Astrocyte (in vitro differentiated cells and primary cell): Measurements from ENCODE around the gene PRKAR2A. TPM values are rescaled to one million over a fixed set of nuclear protein-coding genes. Genes with fewer than 3 reads are reported as not detected.

Source experiments
- DNase-seq: peaks from one replicate; pipeline ENCODE4 v3.0.0-alpha.2; 2010; ENCODE audit warnings: low read depth
- FAIRE-seq: peaks from 2 replicates; lab custom pipeline; 2011; peaks lifted over from hg19 to GRCh38; lab: Jason Lieb, UNC
- H2AFZ ChIP-seq: 2 replicates; pipeline ENCODE4 v1.6.0; 2012; ENCODE audit warnings: low read depth, low read length, inconsistent platforms
- H3K27ac ChIP-seq: 2 replicates; pipeline ENCODE4 v1.5.1; 2011; ENCODE audit warnings: low read depth, low read length, inconsistent platforms
- H3K27me3 ChIP-seq: 2 replicates; pipeline ENCODE4 v1.6.0; 2011; ENCODE audit warnings: low read length, inconsistent platforms; ENCODE audit not compliant: insufficient read depth
- H3K36me3 ChIP-seq: 2 replicates; pipeline ENCODE4 v1.5.1; 2011; ENCODE audit warnings: low read length, inconsistent platforms; ENCODE audit not compliant: insufficient read depth
- H3K4me1 ChIP-seq: 2 replicates; pipeline ENCODE4 v1.5.1; 2011; ENCODE audit warnings: low read length, inconsistent platforms; ENCODE audit not compliant: insufficient read depth
- H3K4me2 ChIP-seq: 2 replicates; pipeline ENCODE4 v1.6.0; 2012; ENCODE audit warnings: low read length, inconsistent platforms
- H3K4me3 ChIP-seq: 2 replicates; pipeline ENCODE4 v1.5.1; 2011; ENCODE audit warnings: low read depth, mild to moderate bottlenecking, low read length, inconsistent platforms; ENCODE audit not compliant: insufficient read depth
- H3K79me2 ChIP-seq: 2 replicates; pipeline ENCODE4 v1.6.0; 2012; ENCODE audit warnings: mild to moderate bottlenecking, low read length, inconsistent platforms; ENCODE audit not compliant: insufficient read depth
- H3K9ac ChIP-seq: 2 replicates; pipeline ENCODE4 v1.6.0; 2012; ENCODE audit warnings: mild to moderate bottlenecking, low read length, inconsistent platforms
- H3K9me3 ChIP-seq: 2 replicates; pipeline ENCODE4 v1.5.1; 2012; ENCODE audit warnings: low read depth, mild to moderate bottlenecking, low read length, inconsistent platforms; ENCODE audit not compliant: insufficient read depth
- H4K20me1 ChIP-seq: 2 replicates; pipeline ENCODE4 v1.6.0; 2012; ENCODE audit warnings: low read length, inconsistent platforms; ENCODE audit not compliant: insufficient read depth
- H3K27ac Mint-ChIP-seq: one replicate; pipeline ENCODE4 v1.8.0; 2021; ENCODE audit warnings: mild to moderate bottlenecking, mixed read lengths; ENCODE audit not compliant: unreplicated experiment
- H3K27me3 Mint-ChIP-seq: one replicate; pipeline ENCODE4 v1.8.0; 2021; ENCODE audit warnings: low read depth, mixed read lengths; ENCODE audit not compliant: unreplicated experiment
- H3K36me3 Mint-ChIP-seq: one replicate; pipeline ENCODE4 v1.8.0; 2021; ENCODE audit warnings: low read depth, mixed read lengths; ENCODE audit not compliant: unreplicated experiment
- H3K4me1 Mint-ChIP-seq: one replicate; pipeline ENCODE4 v1.8.0; 2021; ENCODE audit warnings: low read depth, mixed read lengths; ENCODE audit not compliant: unreplicated experiment
- H3K4me3 Mint-ChIP-seq: one replicate; pipeline ENCODE4 v1.8.0; 2021; ENCODE audit warnings: mild to moderate bottlenecking, moderate library complexity, mixed read lengths; ENCODE audit not compliant: unreplicated experiment
- H3K9me3 Mint-ChIP-seq: one replicate; pipeline ENCODE4 v1.8.0; 2021; ENCODE audit warnings: mild to moderate bottlenecking, mixed read lengths; ENCODE audit not compliant: unreplicated experiment
- CTCF ChIP-seq: IDR thresholded peaks from 2 replicates; pipeline ENCODE4 v1.5.1; 2011; ENCODE audit warnings: low read depth, mild to moderate bottlenecking, inconsistent platforms, low read length, moderate library complexity; ENCODE audit not compliant: insufficient read depth
- EZH2 ChIP-seq: IDR thresholded peaks from 2 replicates; pipeline ENCODE4 v1.6.1; 2012; ENCODE audit warnings: mild to moderate bottlenecking, low read length, inconsistent platforms; ENCODE audit not compliant: insufficient read depth
- total RNA-seq: library from RNA; stranded (reverse); gene quantifications from 2 replicates; pipeline ENCODE4 v1.2.1, GENCODE V29; 2021

Gene PRKAR2A
- total RNA-seq, 1 donor from 2014 or later = 52.5 TPM

GRCh38 chr3:48858709-48859108 lies 11.0 kb upstream of the PRKAR2A start:
- Histone ChIP-seq H3K4me1 (no peaks in the 10 kb centered on the region), H3K27me3 (no peaks in the 10 kb centered on the region), H3K4me2 (no peak overlapping the region), H3K27ac (no peak overlapping the region), H3K9ac (no peak overlapping the region), H3K79me2 (no peaks in the 10 kb centered on the region), H2AFZ (no peak overlapping the region), H4K20me1 (no peaks in the 10 kb centered on the region), H3K4me3 (no peak overlapping the region), H3K9me3 (no peaks in the 10 kb centered on the region), H3K36me3 (no peaks in the 10 kb centered on the region)
- no peak overlapping the region for H3K27ac Mint-ChIP-seq
- no peak overlapping the region for H3K4me3 Mint-ChIP-seq
- no peak for DNase-seq
- no peak for TF ChIP-seq CTCF
- no peak for TF ChIP-seq EZH2
- H3K9me3 Mint-ChIP-seq = no peaks in the 10 kb centered on the region
- no peak for FAIRE-seq
- no peaks in the 10 kb centered on the region for H3K27me3 Mint-ChIP-seq
- peaks cover 3% of the 10 kb centered on the region for H3K4me1 Mint-ChIP-seq
- H3K36me3 Mint-ChIP-seq = peaks cover 17% of the 10 kb centered on the region

GRCh38 chr3:48857641-48858040 lies 10.0 kb upstream of the PRKAR2A start:
- Histone ChIP-seq H2AFZ (no peak overlapping the region), H3K27ac (no peak overlapping the region), H3K4me1 (no peaks in the 10 kb centered on the region), H3K27me3 (no peaks in the 10 kb centered on the region), H3K9me3 (no peaks in the 10 kb centered on the region), H4K20me1 (no peaks in the 10 kb centered on the region), H3K79me2 (no peaks in the 10 kb centered on the region), H3K36me3 (no peaks in the 10 kb centered on the region), H3K9ac (no peak overlapping the region), H3K4me2 (no peak overlapping the region), H3K4me3 (no peak overlapping the region)
- no peaks in the 10 kb centered on the region for H3K9me3 Mint-ChIP-seq
- H3K27ac Mint-ChIP-seq = no peak overlapping the region
- H3K4me3 Mint-ChIP-seq = no peak overlapping the region
- DNase-seq (no peak), FAIRE-seq (no peak)
- TF ChIP-seq CTCF (no peak), EZH2 (no peak)
- H3K27me3 Mint-ChIP-seq = no peaks in the 10 kb centered on the region
- no peaks in the 10 kb centered on the region for H3K4me1 Mint-ChIP-seq
- H3K36me3 Mint-ChIP-seq = peaks cover 16% of the 10 kb centered on the region

GRCh38 chr3:48856469-48856868 lies 8.8 kb upstream of the PRKAR2A start:
- Histone ChIP-seq H3K4me2 (no peak overlapping the region), H3K79me2 (no peaks in the 10 kb centered on the region), H3K27me3 (no peaks in the 10 kb centered on the region), H3K4me1 (no peaks in the 10 kb centered on the region), H4K20me1 (no peaks in the 10 kb centered on the region), H3K9me3 (no peaks in the 10 kb centered on the region), H3K9ac (no peak overlapping the region), H3K27ac (no peak overlapping the region), H3K4me3 (no peak overlapping the region), H3K36me3 (no peaks in the 10 kb centered on the region), H2AFZ (no peak overlapping the region)
- Mint-ChIP-seq H3K27me3 (no peaks in the 10 kb centered on the region), H3K36me3 (peaks cover 14% of the 10 kb centered on the region), H3K4me3 (no peak overlapping the region), H3K9me3 (no peaks in the 10 kb centered on the region), H3K27ac (no peak overlapping the region), H3K4me1 (no peaks in the 10 kb centered on the region)
- DNase-seq = no peak
- TF ChIP-seq EZH2 = no peak
- TF ChIP-seq CTCF = no peak
- FAIRE-seq = no peak
